Measurements from ENCODE around the gene PTP4A2. TPM values are rescaled to one million over a fixed set of nuclear protein-coding genes. Genes with fewer than 3 reads are reported as not detected.

Gene PTP4A2
- polyA plus RNA-seq, 1 of the 3 experiments (the other 2 are of a cell fraction) = 41.7 TPM

GRCh38 chr1:31888291-31888690 is 49.9 kb downstream of the PTP4A2 start:
- ChIA-PET POLR2A (no interaction called here), CTCF (interaction anchor here (0.7 kb wide), 1 partner anchor 11 kb away, joined by 3 read pairs; no protein-coding TSS in a partner anchor)
- 99% methylated on average over 7 of the region's 7 CpGs for WGBS (ENCODE audit: low lambda C conversion rate)
- Histone ChIP-seq H3K79me2 (ENCODE audit: insufficient read depth) (no peaks in the 10 kb centered on the region), H3K9me2 (no peaks in the 10 kb centered on the region), H3K27ac (ENCODE audit: low read depth in 2 of 2, low read length in 1 of 2) (no peak overlapping the region), H3K9me3 (no peaks in the 10 kb centered on the region), H3K36me3 (replicated peaks in 1 of 2; ENCODE audit: control insufficient read depth in 1 of 2, insufficient read depth in 2 of 2, low read length in 1 of 2) (no peaks in the 10 kb centered on the region), H3K9ac (no peak overlapping the region), H2AFZ (ENCODE audit: low read depth) (no peak overlapping the region), H4K20me1 (ENCODE audit: insufficient read depth) (no peaks in the 10 kb centered on the region), H3K4me1 (ENCODE audit: control insufficient read depth in 1 of 2, insufficient read depth in 2 of 2, low read depth in 1 of 2, low read length in 1 of 2) (no peaks in the 10 kb centered on the region), H3F3A (replicated peaks; ENCODE audit: insufficient read depth) (no peaks in the 10 kb centered on the region), H3K4me3 (ENCODE audit: low read depth in 2 of 2, low read length in 1 of 2) (no peak overlapping the region), H3K4me2 (no peak overlapping the region), H3K27me3 (ENCODE audit: insufficient read depth) (no peaks in the 10 kb centered on the region)
- TF ChIP-seq, protein P1, sequence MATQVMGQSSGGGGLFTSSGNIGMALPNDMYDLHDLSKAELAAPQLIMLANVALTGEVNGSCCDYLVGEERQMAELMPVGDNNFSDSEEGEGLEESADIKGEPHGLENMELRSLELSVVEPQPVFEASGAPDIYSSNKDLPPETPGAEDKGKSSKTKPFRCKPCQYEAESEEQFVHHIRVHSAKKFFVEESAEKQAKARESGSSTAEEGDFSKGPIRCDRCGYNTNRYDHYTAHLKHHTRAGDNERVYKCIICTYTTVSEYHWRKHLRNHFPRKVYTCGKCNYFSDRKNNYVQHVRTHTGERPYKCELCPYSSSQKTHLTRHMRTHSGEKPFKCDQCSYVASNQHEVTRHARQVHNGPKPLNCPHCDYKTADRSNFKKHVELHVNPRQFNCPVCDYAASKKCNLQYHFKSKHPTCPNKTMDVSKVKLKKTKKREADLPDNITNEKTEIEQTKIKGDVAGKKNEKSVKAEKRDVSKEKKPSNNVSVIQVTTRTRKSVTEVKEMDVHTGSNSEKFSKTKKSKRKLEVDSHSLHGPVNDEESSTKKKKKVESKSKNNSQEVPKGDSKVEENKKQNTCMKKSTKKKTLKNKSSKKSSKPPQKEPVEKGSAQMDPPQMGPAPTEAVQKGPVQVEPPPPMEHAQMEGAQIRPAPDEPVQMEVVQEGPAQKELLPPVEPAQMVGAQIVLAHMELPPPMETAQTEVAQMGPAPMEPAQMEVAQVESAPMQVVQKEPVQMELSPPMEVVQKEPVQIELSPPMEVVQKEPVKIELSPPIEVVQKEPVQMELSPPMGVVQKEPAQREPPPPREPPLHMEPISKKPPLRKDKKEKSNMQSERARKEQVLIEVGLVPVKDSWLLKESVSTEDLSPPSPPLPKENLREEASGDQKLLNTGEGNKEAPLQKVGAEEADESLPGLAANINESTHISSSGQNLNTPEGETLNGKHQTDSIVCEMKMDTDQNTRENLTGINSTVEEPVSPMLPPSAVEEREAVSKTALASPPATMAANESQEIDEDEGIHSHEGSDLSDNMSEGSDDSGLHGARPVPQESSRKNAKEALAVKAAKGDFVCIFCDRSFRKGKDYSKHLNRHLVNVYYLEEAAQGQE (IDR thresholded peaks at IDR 0.05; ENCODE audit: low read depth, low read length) = no peak
- TF ChIP-seq TEAD4 (IDR thresholded peaks at IDR 0.05; ENCODE audit: borderline replicate concordance, insufficient read depth) = no peak
- no peak for TF ChIP-seq PBX3 (IDR thresholded peaks at IDR 0.05)
- TF ChIP-seq FOXJ3 (CRISPR knock-in tag; IDR thresholded peaks at IDR 0.05) = no peak
- no peak for TF ChIP-seq GATA2 (CRISPR knock-in tag; IDR thresholded peaks at IDR 0.05)
- TF ChIP-seq FOSL2 (IDR thresholded peaks at IDR 0.05; ENCODE audit: borderline replicate concordance, low read depth) = no peak
- TF ChIP-seq SIN3A (IDR thresholded peaks at IDR 0.05; ENCODE audit: borderline replicate concordance, low read depth, low read length) = no peak
- no peak for TF ChIP-seq GABPA (IDR thresholded peaks at IDR 0.05; ENCODE audit: low read depth)
- TF ChIP-seq FOXM1 (IDR thresholded peaks at IDR 0.05; ENCODE audit: low read depth) = no peak
- TF ChIP-seq, protein P2, sequence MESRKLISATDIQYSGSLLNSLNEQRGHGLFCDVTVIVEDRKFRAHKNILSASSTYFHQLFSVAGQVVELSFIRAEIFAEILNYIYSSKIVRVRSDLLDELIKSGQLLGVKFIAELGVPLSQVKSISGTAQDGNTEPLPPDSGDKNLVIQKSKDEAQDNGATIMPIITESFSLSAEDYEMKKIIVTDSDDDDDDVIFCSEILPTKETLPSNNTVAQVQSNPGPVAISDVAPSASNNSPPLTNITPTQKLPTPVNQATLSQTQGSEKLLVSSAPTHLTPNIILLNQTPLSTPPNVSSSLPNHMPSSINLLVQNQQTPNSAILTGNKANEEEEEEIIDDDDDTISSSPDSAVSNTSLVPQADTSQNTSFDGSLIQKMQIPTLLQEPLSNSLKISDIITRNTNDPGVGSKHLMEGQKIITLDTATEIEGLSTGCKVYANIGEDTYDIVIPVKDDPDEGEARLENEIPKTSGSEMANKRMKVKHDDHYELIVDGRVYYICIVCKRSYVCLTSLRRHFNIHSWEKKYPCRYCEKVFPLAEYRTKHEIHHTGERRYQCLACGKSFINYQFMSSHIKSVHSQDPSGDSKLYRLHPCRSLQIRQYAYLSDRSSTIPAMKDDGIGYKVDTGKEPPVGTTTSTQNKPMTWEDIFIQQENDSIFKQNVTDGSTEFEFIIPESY (IDR thresholded peaks at IDR 0.05; ENCODE audit: borderline replicate concordance, low read depth) = no peak
- TF ChIP-seq SMC3 (IDR thresholded peaks at IDR 0.05; ENCODE audit: low read depth, low read length) = no peak
- TF ChIP-seq MEF2A (IDR thresholded peaks at IDR 0.05; ENCODE audit: borderline replicate concordance, low read depth) = no peak
- no peak for TF ChIP-seq NFIC (IDR thresholded peaks at IDR 0.05; ENCODE audit: borderline replicate concordance)
- no peak for DNase-seq

All from SK-N-SH (cell line).